Choroid plexus epithelial cell (primary cell): ENCODE data around the gene RIBC2.

Experiments
- DNase-seq: peaks from one replicate; pipeline ENCODE4 v3.0.0-alpha.2; 2010; ENCODE audit warnings: low read depth
- H3K4me3 ChIP-seq: 2 replicates; pipeline ENCODE4 v1.5.1; 2011; ENCODE audit warnings: low read depth, mild to moderate bottlenecking, control low read depth, low read length, moderate library complexity
- TF ChIP-seq, protein P1 (sequence below): conservative IDR thresholded peaks from 2 replicates; pipeline ENCODE4 v1.5.1; 2011; ENCODE audit warnings: low read depth, mild to moderate bottlenecking, control low read depth, inconsistent platforms, low read length, moderate library complexity

RIBC2 gene

DNA sequence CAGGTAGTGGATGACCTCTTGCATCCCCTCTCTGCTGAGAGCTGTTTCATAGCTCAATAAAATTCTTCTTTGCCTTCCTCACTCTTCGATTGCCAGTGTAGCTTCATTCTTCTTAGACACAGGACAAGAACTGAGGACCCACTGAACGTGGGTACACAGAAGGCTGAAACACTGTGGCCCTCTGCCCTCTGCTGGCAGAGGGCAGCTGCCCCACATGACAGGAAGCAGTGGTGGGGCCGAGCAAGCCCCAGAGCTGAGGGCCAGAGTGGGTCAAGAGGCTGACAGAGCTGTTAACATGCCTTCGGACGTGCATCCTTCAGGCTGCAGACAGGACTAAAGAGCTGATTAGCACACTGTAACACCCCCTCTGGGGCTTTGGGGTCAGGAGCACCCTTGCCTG lies 15.7 kb upstream of the RIBC2 start:
- DNase-seq, result no peak

GRCh38 chr22:45398214-45398613 lies 15.3 kb upstream of the RIBC2 start:
- TF ChIP-seq, protein P1, sequence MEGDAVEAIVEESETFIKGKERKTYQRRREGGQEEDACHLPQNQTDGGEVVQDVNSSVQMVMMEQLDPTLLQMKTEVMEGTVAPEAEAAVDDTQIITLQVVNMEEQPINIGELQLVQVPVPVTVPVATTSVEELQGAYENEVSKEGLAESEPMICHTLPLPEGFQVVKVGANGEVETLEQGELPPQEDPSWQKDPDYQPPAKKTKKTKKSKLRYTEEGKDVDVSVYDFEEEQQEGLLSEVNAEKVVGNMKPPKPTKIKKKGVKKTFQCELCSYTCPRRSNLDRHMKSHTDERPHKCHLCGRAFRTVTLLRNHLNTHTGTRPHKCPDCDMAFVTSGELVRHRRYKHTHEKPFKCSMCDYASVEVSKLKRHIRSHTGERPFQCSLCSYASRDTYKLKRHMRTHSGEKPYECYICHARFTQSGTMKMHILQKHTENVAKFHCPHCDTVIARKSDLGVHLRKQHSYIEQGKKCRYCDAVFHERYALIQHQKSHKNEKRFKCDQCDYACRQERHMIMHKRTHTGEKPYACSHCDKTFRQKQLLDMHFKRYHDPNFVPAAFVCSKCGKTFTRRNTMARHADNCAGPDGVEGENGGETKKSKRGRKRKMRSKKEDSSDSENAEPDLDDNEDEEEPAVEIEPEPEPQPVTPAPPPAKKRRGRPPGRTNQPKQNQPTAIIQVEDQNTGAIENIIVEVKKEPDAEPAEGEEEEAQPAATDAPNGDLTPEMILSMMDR, result no peak
- no peak overlapping the region for H3K4me3 ChIP-seq
- no peak for DNase-seq

More for the DNA sequence above, 15.7 kb upstream of the RIBC2 start:
- H3K4me3 ChIP-seq, result no peak overlapping the region
- TF ChIP-seq, protein P1, result no peak

DNA sequence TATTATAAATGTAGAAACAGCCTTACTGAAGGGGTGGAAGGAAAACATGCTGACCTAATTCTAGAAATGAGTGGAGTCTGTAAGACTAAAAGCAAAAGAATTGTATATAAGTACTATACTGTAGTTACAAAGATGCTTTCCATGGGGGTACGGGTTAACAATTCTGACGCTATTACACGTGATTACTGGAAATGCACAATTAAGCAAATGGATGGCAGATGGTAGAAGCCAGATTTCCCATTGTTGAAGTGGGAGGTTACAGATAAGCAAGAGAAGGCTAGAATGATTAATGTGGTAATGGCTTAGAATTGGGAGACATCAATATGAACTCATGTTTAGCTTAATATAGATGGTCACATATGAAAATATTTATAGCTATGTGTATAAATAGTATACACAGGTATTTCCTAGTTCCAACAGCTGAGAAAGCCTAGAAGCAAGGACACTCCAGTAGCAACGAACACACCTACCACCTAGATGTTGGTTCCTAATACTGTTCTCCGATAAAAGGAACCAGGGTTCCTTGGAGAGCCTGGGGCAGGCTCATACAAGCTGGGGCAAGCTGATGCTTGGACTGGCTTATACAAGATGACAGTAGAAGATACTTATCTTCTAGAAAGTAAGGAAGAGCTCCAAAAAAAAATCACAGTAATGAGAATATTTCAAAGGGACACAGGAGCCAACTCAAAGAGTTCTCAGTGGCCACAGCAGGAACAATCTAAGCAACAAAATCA lies 13.6 kb upstream of the RIBC2 start:
- TF ChIP-seq, protein P1, result no peak
- DNase-seq, result no peak
- no peak overlapping the region for H3K4me3 ChIP-seq

DNA sequence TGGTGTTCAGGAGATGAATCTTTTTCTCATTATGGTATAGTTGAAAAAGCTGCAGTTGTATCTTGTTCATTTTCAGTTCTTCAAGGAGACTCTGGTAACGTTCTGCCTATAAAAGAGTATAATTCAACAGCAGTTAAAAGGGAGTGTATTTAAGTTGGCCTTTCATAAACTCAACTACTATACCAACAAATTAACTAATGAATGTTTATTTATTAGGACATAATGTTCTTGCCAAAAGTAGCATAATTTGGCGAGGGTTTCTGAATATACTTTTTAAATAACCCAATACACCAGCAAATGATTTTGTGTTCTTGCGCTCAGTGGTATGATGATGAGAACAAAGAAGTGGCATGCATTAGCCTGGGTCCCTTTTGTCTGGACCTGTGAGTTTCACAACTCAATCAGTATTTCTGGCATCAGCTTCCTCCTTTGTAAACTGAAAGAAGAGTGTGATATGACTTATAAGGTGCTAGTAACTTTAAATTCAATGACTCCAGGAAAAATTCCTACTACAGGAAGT lies 11.0 kb upstream of the RIBC2 start:
- TF ChIP-seq, protein P1, result no peak

GRCh38 chr22:45407793-45408192 lies 5.7 kb upstream of the RIBC2 start:
- no peak for DNase-seq

More for the DNA sequence above, 11.0 kb upstream of the RIBC2 start:
- no peak for DNase-seq
- no peak overlapping the region for H3K4me3 ChIP-seq

DNA sequence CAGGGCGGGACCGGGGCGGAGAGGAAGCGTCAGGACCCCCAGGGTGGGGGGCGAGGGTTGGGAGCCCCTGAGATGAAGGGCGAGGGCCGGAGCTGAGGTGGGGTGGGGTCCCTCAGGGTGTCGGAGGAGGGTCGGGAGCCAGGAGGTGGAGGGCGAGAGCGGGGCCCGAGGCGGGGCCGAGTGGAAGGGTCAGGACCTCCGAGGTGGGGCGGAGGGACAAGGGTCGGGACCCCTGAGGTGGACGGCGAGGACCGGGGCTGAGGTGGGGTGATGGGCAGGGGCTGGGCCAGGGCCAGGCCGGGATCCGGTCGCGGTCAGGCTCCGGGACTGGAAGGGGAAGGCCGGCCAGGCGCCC lies 503 bp upstream of the RIBC2 start:
- TF ChIP-seq, protein P1, result no peak
- no peak overlapping the region for H3K4me3 ChIP-seq
- no peak for DNase-seq

More at GRCh38 chr22:45407793-45408192, 5.7 kb upstream of the RIBC2 start:
- TF ChIP-seq, protein P1, result no peak
- no peak overlapping the region for H3K4me3 ChIP-seq

GRCh38 chr22:45418056-45418769 lies 4.7 kb downstream of the RIBC2 start:
- no peak for DNase-seq
- TF ChIP-seq, protein P1, result no peak
- H3K4me3 ChIP-seq, result no peak overlapping the region
